Ishikawa (cell line): Measurements from ENCODE around the gene CIDEC.

Experiments used
- CEBPB ChIP-seq: IDR thresholded peaks from 2 replicates; pipeline ENCODE4 v1.6.1; 2012
- CREB1 ChIP-seq: IDR thresholded peaks from 2 replicates; pipeline ENCODE4 v1.6.1; 2012; ENCODE audit warnings: low read depth
- EP300 ChIP-seq: IDR thresholded peaks from 2 replicates; pipeline ENCODE4 v1.6.1; 2012; ENCODE audit warnings: borderline replicate concordance
- FOXM1 ChIP-seq: IDR thresholded peaks from 2 replicates; pipeline ENCODE4 v1.6.1; 2012; ENCODE audit warnings: low read depth, borderline replicate concordance
- MAX ChIP-seq: IDR thresholded peaks from 2 replicates; pipeline ENCODE4 v1.6.1; 2012
- NFIC ChIP-seq: IDR thresholded peaks from 2 replicates; pipeline ENCODE4 v1.6.1; 2012
- RAD21 ChIP-seq: IDR thresholded peaks from 2 replicates; pipeline ENCODE4 v1.6.1; 2012; ENCODE audit warnings: low read depth
- REST ChIP-seq: IDR thresholded peaks from 2 replicates; pipeline ENCODE4 v1.6.1; 2012; ENCODE audit warnings: low read depth, mild to moderate bottlenecking
- TAF1 ChIP-seq: IDR thresholded peaks from 2 replicates; pipeline ENCODE4 v1.6.1; 2012; ENCODE audit warnings: low read depth, mild to moderate bottlenecking
- TCF12 ChIP-seq: IDR thresholded peaks from 2 replicates; pipeline ENCODE4 v1.6.1; 2012; ENCODE audit warnings: low read depth
- YY1 ChIP-seq: IDR thresholded peaks from 2 replicates; pipeline ENCODE4 v1.6.1; 2012; ENCODE audit warnings: low read depth

- TF ChIP-seq FOXM1 (no peak), YY1 (no peak), CREB1 (no peak), TCF12 (no peak), TAF1 (no peak), MAX (no peak), REST (no peak), EP300 (no peak), RAD21 (no peak), NFIC (no peak), CEBPB (no peak)
Measured at GRCh38 chr3:9899289-9899791, 19.3 kb upstream of the CIDEC start.
